Fibroblast of skin of abdomen (primary cell): Measurements from ENCODE around the gene RBL1.
"Not testable (repeated sequence)": the region's sequence is repeated elsewhere in the genome, so short reads cannot be mapped to it uniquely, and the experiment has no call there.

Source experiments
- DNase-seq: peaks from one replicate; pipeline ENCODE4 v3.0.0-alpha.2; 2013

Gene RBL1

GRCh38 chr20:36992802-36993334, 102.9 kb downstream of the RBL1 start:
- DNase-seq, result no peak

- DNase-seq, result no peak
These were observed 104.1 kb downstream of the RBL1 start for GRCh38 chr20:36991703-36992102.

- DNase-seq, result no peak
These were observed 106.0 kb downstream of the RBL1 start for GRCh38 chr20:36989797-36990196.

GRCh38 chr20:36988494-36988966, 107.3 kb downstream of the RBL1 start:
- DNase-seq, result peak; percentile 4

GRCh38 chr20:36984257-36984638, 111.5 kb downstream of the RBL1 start:
- no peak for DNase-seq

GRCh38 chr20:36975099-36975818, 120.5 kb downstream of the RBL1 start:
- DNase-seq, result no peak

- no peak for DNase-seq
These were observed 121.1 kb downstream of the RBL1 start for GRCh38 chr20:36974660-36975059.

GRCh38 chr20:36971103-36971502, 124.7 kb downstream of the RBL1 start:
- DNase-seq, result no peak

GRCh38 chr20:36969478-36970186, 126.2 kb downstream of the RBL1 start:
- DNase-seq, result no peak

- no peak for DNase-seq
These were observed 126.7 kb downstream of the RBL1 start for GRCh38 chr20:36969051-36969450.

GRCh38 chr20:36967636-36968035, 128.2 kb downstream of the RBL1 start:
- DNase-seq, result no peak

- not testable (repeated sequence) for DNase-seq
These were observed 128.8 kb downstream of the RBL1 start for GRCh38 chr20:36966965-36967364.

- DNase-seq, result not testable (repeated sequence)
These were observed 133.3 kb downstream of the RBL1 start for GRCh38 chr20:36962354-36962941.

GRCh38 chr20:36959242-36959641, 136.6 kb downstream of the RBL1 start:
- peak; percentile 17 for DNase-seq

- no peak for DNase-seq
These were observed 137.7 kb downstream of the RBL1 start for GRCh38 chr20:36957875-36958667.

- no peak for DNase-seq
These were observed 139.1 kb downstream of the RBL1 start for GRCh38 chr20:36956674-36957073.

- no peak for DNase-seq
These were observed 139.8 kb downstream of the RBL1 start for GRCh38 chr20:36956016-36956415.

- DNase-seq, result no peak
These were observed 143.6 kb downstream of the RBL1 start for GRCh38 chr20:36951979-36952738.

- peak; percentile 98 for DNase-seq
These were observed 144.4 kb downstream of the RBL1 start, which contains the start of gene SAMHD1 for GRCh38 chr20:36951198-36951978. Gene SAMHD1 (minus strand): TSS chr20:36951708. CDS start chr20:36951643, 65 bp downstream.

- peak; percentile 18 for DNase-seq
These were observed 145.2 kb downstream of the RBL1 start for GRCh38 chr20:36950414-36951197.
